HEK293 (cell line): Measurements from ENCODE around the gene AP5M1.
"Not testable (repeated sequence)": the region's sequence is repeated elsewhere in the genome, so short reads cannot be mapped to it uniquely, and the experiment has no call there.

Source experiments
- CTCF ChIA-PET: fragments of 350-600 bp; formaldehyde crosslinking; extraction: SDS; loops from one replicate; lab custom pipeline; 2021; ENCODE audit warnings: antibody characterized with exemption; lab: Yijun Ruan, JAX
- POLR2A ChIA-PET: fragments of 300-600 bp; formaldehyde crosslinking; extraction: SDS; loops from one replicate; lab custom pipeline; 2020; ENCODE audit warnings: antibody characterized with exemption, inconsistent platforms; lab: Yijun Ruan, JAX
- H3K27ac ChIP-seq: fragments of 200-500 bp; sonication (Bioruptor generic); 2 replicates; pipeline ENCODE4 v1.5.1; 2014; ENCODE audit warnings: low read depth, low read length, control low read depth, inconsistent platforms; ENCODE audit errors: extremely low read depth
- H3K36me3 ChIP-seq, 2 experiments: fragments of 200-500 bp in 1 of 2; sonication (Bioruptor generic) in 1 of 2; 1 replicate in 1 of 2; 2 replicates in 1 of 2; pipeline ENCODE4 v1.5.1; 2014 to 2017; ENCODE audit warnings: inconsistent platforms in 2 of 2, low read length in 2 of 2; ENCODE audit not compliant: control insufficient read depth in 2 of 2, insufficient read depth in 1 of 2
- H3K4me1 ChIP-seq: fragments of 200-500 bp; sonication (Bioruptor generic); 2 replicates; pipeline ENCODE4 v1.5.1; 2014; ENCODE audit warnings: mild to moderate bottlenecking, low read length, inconsistent platforms; ENCODE audit not compliant: control insufficient read depth, insufficient read depth
- H3K4me3 ChIP-seq: 2 replicates; pipeline ENCODE4 v1.5.1; 2011; ENCODE audit warnings: low read depth, mild to moderate bottlenecking, control low read depth, low read length, moderate library complexity
- H3K9me3 ChIP-seq: fragments of 200-500 bp; sonication (Bioruptor generic); 2 replicates; pipeline ENCODE4 v1.5.1; 2014; ENCODE audit warnings: low read depth, low read length, inconsistent platforms; ENCODE audit not compliant: control insufficient read depth, insufficient read depth
- SCRT2 ChIP-seq: fragments of 450-650 bp; formaldehyde crosslinking; IDR thresholded peaks from 2 replicates; pipeline ENCODE4 v1.5.1; 2016; ENCODE audit warnings: missing biosample characterization, missing genetic modification characterization
- ZNF211 ChIP-seq: fragments of 450-650 bp; formaldehyde crosslinking; IDR thresholded peaks from 2 replicates; pipeline ENCODE4 v1.5.1; 2016; ENCODE audit warnings: low read depth, missing biosample characterization, missing genetic modification characterization
- ZNF221 ChIP-seq: fragments of 450-650 bp; formaldehyde crosslinking; IDR thresholded peaks from 2 replicates; pipeline ENCODE4 v1.5.1; 2017; ENCODE audit warnings: missing biosample characterization, missing genetic modification characterization, borderline replicate concordance
- ZNF239 ChIP-seq: fragments of 450-650 bp; formaldehyde crosslinking; IDR thresholded peaks from 2 replicates; pipeline ENCODE4 v1.5.1; 2016; ENCODE audit warnings: missing biosample characterization, missing genetic modification characterization
- ZNF292 ChIP-seq: fragments of 450-650 bp; formaldehyde crosslinking; IDR thresholded peaks from 2 replicates; pipeline ENCODE4 v1.5.1; 2016; ENCODE audit warnings: low read depth, missing biosample characterization, missing genetic modification characterization, borderline replicate concordance
- ZNF311 ChIP-seq: fragments of 450-650 bp; formaldehyde crosslinking; IDR thresholded peaks from 2 replicates; pipeline ENCODE4 v1.5.1; 2017; ENCODE audit warnings: missing biosample characterization, missing genetic modification characterization, borderline replicate concordance
- ZNF394 ChIP-seq: fragments of 450-650 bp; formaldehyde crosslinking; IDR thresholded peaks from 2 replicates; pipeline ENCODE4 v1.5.1; 2016; ENCODE audit warnings: missing biosample characterization, missing genetic modification characterization, mild to moderate bottlenecking, moderate library complexity, borderline replicate concordance
- ZNF555 ChIP-seq: fragments of 450-650 bp; formaldehyde crosslinking; conservative IDR thresholded peaks from 2 replicates; pipeline ENCODE4 v1.5.1; 2017; ENCODE audit warnings: missing biosample characterization, mild to moderate bottlenecking, missing genetic modification characterization, inconsistent platforms
- ZNF664 ChIP-seq: fragments of 450-650 bp; formaldehyde crosslinking; IDR thresholded peaks from 2 replicates; pipeline ENCODE4 v1.5.1; 2016; ENCODE audit warnings: missing biosample characterization, missing genetic modification characterization
- TF ChIP-seq, protein P1 (sequence below): fragments of 450-650 bp; formaldehyde crosslinking; IDR thresholded peaks from 2 replicates; pipeline ENCODE4 v1.5.1; 2016; ENCODE audit warnings: missing biosample characterization, missing genetic modification characterization
- TF ChIP-seq, protein P2 (sequence below): fragments of 450-650 bp; formaldehyde crosslinking; IDR thresholded peaks from 2 replicates; pipeline ENCODE4 v1.5.1; 2016; ENCODE audit warnings: missing biosample characterization, missing genetic modification characterization
- TF ChIP-seq, protein P3 (sequence below): fragments of 450-650 bp; formaldehyde crosslinking; IDR thresholded peaks from 2 replicates; pipeline ENCODE4 v1.5.1; 2016; ENCODE audit warnings: missing biosample characterization, missing genetic modification characterization, borderline replicate concordance
- TF ChIP-seq, protein P4 (sequence below): fragments of 450-650 bp; formaldehyde crosslinking; IDR thresholded peaks from 2 replicates; pipeline ENCODE4 v1.5.1; 2017; ENCODE audit warnings: missing biosample characterization, missing genetic modification characterization

Gene AP5M1

DNA sequence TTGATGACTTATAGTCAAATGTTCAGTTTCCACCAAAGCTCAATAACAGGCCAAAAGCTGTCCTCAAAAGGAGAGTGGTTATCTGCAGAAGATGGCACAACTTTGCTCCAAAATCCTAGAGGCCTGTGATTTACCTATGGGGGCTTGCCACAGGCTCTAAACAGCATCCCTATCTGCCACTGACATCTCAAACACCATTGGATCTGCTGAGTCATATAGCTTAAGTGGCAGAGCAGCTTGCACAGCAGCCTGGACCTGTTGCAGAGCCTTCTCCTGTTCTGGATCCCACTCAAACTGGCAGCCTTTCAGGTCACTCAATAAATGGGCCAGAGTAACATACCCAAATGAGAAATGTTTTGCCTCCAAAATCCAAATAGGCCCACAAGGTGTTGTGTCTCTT is 61.1 kb downstream of the AP5M1 start:
- Histone ChIP-seq H3K4me1 (no peaks in the 10 kb centered on the region), H3K4me3 (no peak overlapping the region), H3K9me3 (no peaks in the 10 kb centered on the region), H3K36me3 (no peaks in the 10 kb centered on the region), H3K27ac (no peak overlapping the region)
- TF ChIP-seq ZNF221: no peak
- no peak for TF ChIP-seq ZNF292
- TF ChIP-seq, protein P1, sequence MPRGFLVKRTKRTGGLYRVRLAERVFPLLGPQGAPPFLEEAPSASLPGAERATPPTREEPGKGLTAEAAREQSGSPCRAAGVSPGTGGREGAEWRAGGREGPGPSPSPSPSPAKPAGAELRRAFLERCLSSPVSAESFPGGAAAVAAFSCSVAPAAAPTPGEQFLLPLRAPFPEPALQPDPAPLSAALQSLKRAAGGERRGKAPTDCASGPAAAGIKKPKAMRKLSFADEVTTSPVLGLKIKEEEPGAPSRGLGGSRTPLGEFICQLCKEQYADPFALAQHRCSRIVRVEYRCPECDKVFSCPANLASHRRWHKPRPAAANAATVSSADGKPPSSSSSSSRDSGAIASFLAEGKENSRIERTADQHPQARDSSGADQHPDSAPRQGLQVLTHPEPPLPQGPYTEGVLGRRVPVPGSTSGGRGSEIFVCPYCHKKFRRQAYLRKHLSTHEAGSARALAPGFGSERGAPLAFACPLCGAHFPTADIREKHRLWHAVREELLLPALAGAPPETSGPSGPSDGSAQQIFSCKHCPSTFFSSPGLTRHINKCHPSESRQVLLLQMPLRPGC: no peak
- TF ChIP-seq, protein P2, sequence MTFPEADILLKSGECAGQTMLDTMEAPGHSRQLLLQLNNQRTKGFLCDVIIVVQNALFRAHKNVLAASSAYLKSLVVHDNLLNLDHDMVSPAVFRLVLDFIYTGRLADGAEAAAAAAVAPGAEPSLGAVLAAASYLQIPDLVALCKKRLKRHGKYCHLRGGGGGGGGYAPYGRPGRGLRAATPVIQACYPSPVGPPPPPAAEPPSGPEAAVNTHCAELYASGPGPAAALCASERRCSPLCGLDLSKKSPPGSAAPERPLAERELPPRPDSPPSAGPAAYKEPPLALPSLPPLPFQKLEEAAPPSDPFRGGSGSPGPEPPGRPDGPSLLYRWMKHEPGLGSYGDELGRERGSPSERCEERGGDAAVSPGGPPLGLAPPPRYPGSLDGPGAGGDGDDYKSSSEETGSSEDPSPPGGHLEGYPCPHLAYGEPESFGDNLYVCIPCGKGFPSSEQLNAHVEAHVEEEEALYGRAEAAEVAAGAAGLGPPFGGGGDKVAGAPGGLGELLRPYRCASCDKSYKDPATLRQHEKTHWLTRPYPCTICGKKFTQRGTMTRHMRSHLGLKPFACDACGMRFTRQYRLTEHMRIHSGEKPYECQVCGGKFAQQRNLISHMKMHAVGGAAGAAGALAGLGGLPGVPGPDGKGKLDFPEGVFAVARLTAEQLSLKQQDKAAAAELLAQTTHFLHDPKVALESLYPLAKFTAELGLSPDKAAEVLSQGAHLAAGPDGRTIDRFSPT: no peak
- peak; percentile 36; the same call in 1 of the 2 replicates for TF ChIP-seq SCRT2 (tag by site-specific recombination)
- no peak for TF ChIP-seq ZNF664 (tag by site-specific recombination)
- CTCF ChIA-PET: no interaction called here
- POLR2A ChIA-PET: no interaction called here

DNA sequence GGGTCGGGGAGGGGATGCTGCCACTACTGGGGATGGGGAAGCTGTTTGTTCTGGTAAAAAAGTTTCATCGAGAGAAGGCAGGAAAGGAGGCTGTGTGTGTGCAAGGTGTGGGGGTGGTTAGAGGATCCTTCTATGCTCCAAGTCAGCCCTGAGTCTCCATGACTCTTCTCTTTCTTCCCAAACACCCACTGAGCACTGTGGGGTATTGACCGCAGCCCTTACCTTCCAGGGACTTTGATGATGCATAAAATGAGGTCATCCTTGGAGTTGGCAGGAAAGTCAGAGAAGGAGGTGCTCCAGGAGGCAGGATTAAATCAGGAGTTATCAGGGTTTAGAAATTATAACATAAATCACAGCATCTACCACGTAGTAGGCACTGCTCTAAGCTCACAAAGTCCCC is 63.7 kb downstream of the AP5M1 start:
- POLR2A ChIA-PET, H3K4me3 ChIP-seq, H3K27ac ChIP-seq, H3K9me3 ChIP-seq, H3K36me3 ChIP-seq, H3K4me1 ChIP-seq: not testable (repeated sequence)
- CTCF ChIA-PET: interaction anchor here (0.6 kb wide), 1 partner anchor 62 kb away, joined by 3 read pairs; no protein-coding TSS in a partner anchor

DNA sequence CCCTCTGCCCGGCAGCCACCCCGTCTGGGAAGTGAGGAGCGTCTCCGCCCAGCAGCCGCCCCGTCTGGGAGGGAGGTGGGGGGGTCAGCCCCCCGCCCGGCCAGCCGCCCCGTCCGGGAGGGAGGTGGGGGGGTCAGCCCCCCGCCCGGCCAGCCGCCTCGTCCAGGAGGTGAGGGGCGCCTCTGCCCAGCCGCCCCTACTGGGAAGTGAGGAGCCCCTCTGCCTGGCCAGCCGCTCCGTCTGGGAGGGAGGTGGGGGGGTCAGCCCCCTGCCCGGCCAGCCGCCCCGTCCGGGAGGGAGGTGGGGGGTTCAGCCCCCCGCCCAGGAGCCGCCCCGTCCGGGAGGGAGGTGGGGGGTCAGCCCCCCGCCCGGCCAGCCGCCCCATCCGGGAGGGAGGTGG is 65.0 kb downstream of the AP5M1 start:
- CTCF ChIA-PET, H3K27ac ChIP-seq, H3K36me3 ChIP-seq, H3K4me3 ChIP-seq, H3K9me3 ChIP-seq, POLR2A ChIA-PET, H3K4me1 ChIP-seq: not testable (repeated sequence)

DNA sequence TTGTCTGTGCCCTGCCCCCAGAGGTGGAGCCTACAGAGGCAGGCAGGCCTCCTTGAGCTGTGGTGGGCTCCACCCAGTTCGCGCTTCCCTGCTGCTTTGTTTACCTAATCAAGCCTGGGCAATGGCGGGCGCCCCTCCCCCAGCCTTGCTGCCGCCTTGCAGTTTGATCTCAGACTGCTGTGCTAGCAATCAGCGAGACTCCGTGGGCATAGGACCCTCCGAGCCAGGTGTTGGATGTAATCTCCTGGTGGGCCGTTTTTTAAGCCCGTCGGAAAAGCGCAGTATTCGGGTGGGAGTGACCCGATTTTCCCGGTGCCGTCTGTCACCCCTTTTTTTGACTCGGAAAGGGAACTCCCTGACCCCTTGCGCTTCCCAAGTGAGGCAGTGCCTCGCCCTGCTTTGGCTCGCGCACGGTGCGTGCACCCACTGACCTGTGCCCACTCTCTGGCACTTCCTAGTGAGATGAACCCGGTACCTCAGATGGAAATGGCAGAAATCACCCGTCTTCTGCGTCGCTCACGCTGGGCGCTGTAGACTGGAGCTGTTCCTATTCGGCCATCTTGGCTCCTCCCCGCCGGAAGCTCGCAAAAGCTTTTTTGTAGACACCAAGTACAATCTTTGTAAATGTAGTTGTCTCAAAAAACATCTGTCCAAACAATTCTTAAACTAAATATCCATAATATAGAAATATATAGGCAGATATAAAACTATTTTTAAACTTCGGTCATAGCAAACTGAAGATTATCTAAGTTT is 75.0 kb downstream of the AP5M1 start:
- POLR2A ChIA-PET, H3K4me3 ChIP-seq, H3K36me3 ChIP-seq, H3K4me1 ChIP-seq, H3K27ac ChIP-seq, H3K9me3 ChIP-seq: not testable (repeated sequence)
- CTCF ChIA-PET: interaction anchor here (0.6 to 0.7 kb wide), 2 partner anchors 76 to 617 kb away, joined by 3 to 5 read pairs; no protein-coding TSS in a partner anchor

DNA sequence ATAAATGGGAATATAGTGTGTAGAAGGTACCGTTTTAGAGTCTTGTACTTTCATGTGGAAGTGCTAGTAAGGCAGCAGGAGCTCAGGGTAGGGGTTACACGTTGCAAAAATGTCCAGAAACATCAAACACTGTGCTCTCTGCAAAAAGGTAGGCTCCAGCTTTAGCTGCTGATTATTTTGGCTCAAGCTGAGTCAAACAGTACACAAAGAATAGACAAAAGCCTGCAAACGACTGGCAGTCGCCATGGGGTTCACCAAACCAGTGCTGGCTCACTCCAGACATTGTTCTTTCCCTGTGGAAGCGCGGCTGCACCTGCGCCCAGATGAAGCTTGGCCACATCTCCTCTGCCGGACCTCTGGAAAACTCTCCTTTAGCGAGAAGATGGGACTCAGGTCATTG is 76.3 kb downstream of the AP5M1 start:
- Histone ChIP-seq H3K27ac (no peak overlapping the region), H3K9me3 (no peaks in the 10 kb centered on the region), H3K4me3 (no peak overlapping the region), H3K36me3 (no peaks in the 10 kb centered on the region), H3K4me1 (no peaks in the 10 kb centered on the region)
- POLR2A ChIA-PET: no interaction called here
- CTCF ChIA-PET: interaction anchor here (0.6 kb wide), 2 partner anchors 246 to 800 kb away, joined by 3 to 6 read pairs; no protein-coding TSS in a partner anchor
- TF ChIP-seq, protein P3, sequence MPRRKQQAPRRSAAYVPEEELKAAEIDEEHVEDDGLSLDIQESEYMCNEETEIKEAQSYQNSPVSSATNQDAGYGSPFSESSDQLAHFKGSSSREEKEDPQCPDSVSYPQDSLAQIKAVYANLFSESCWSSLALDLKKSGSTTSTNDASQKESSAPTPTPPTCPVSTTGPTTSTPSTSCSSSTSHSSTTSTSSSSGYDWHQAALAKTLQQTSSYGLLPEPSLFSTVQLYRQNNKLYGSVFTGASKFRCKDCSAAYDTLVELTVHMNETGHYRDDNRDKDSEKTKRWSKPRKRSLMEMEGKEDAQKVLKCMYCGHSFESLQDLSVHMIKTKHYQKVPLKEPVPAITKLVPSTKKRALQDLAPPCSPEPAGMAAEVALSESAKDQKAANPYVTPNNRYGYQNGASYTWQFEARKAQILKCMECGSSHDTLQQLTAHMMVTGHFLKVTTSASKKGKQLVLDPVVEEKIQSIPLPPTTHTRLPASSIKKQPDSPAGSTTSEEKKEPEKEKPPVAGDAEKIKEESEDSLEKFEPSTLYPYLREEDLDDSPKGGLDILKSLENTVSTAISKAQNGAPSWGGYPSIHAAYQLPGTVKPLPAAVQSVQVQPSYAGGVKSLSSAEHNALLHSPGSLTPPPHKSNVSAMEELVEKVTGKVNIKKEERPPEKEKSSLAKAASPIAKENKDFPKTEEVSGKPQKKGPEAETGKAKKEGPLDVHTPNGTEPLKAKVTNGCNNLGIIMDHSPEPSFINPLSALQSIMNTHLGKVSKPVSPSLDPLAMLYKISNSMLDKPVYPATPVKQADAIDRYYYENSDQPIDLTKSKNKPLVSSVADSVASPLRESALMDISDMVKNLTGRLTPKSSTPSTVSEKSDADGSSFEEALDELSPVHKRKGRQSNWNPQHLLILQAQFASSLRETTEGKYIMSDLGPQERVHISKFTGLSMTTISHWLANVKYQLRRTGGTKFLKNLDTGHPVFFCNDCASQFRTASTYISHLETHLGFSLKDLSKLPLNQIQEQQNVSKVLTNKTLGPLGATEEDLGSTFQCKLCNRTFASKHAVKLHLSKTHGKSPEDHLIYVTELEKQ (tag by site-specific recombination): no peak
- TF ChIP-seq ZNF311 (no peak), ZNF555 (no peak), ZNF211 (no peak), ZNF239 (tag by site-specific recombination) (no peak), ZNF394 (tag by site-specific recombination) (no peak)
- TF ChIP-seq, protein P4, sequence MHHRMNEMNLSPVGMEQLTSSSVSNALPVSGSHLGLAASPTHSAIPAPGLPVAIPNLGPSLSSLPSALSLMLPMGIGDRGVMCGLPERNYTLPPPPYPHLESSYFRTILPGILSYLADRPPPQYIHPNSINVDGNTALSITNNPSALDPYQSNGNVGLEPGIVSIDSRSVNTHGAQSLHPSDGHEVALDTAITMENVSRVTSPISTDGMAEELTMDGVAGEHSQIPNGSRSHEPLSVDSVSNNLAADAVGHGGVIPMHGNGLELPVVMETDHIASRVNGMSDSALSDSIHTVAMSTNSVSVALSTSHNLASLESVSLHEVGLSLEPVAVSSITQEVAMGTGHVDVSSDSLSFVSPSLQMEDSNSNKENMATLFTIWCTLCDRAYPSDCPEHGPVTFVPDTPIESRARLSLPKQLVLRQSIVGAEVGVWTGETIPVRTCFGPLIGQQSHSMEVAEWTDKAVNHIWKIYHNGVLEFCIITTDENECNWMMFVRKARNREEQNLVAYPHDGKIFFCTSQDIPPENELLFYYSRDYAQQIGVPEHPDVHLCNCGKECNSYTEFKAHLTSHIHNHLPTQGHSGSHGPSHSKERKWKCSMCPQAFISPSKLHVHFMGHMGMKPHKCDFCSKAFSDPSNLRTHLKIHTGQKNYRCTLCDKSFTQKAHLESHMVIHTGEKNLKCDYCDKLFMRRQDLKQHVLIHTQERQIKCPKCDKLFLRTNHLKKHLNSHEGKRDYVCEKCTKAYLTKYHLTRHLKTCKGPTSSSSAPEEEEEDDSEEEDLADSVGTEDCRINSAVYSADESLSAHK (tag by site-specific recombination): no peak
